Fibroblast of lung (primary cell): ENCODE measurements around the gene LBH. TPM values are rescaled to one million over a fixed set of nuclear protein-coding genes. Genes with fewer than 3 reads are reported as not detected.

Experiments used
- DNase-seq, 2 donors: peaks; one replicate each; pipeline versions ENCODE4 v3.0.0 to v3.0.0-alpha.2; 2010; ENCODE audit warnings: low read depth in 2 of 2
- H2AFZ ChIP-seq: 2 replicates; pipeline ENCODE4 v1.5.1; 2012; ENCODE audit warnings: low read length, control low read depth, inconsistent platforms
- H3K27ac ChIP-seq: 2 replicates; pipeline ENCODE4 v1.5.1; 2011; ENCODE audit warnings: low read length, control low read depth; ENCODE audit not compliant: insufficient read depth
- H3K27me3 ChIP-seq: 2 replicates; pipeline ENCODE4 v1.5.1; 2011; ENCODE audit warnings: mild to moderate bottlenecking, low read length; ENCODE audit not compliant: control insufficient read depth, insufficient read depth
- H3K36me3 ChIP-seq: 2 replicates; pipeline ENCODE4 v1.5.1; 2011; ENCODE audit warnings: low read length; ENCODE audit not compliant: control insufficient read depth, insufficient read depth
- H3K4me1 ChIP-seq: 2 replicates; pipeline ENCODE4 v1.5.1; 2011; ENCODE audit warnings: low read length; ENCODE audit not compliant: control insufficient read depth, insufficient read depth; ENCODE audit errors: extremely low read depth
- H3K4me2 ChIP-seq: 2 replicates; pipeline ENCODE4 v1.5.1; 2011; ENCODE audit warnings: low read length, control low read depth; ENCODE audit not compliant: insufficient read depth; ENCODE audit errors: extremely low read depth
- H3K4me3 ChIP-seq, 4 experiments: fragments of 200-600 bp in 1 of 4; sonication (generic) in 1 of 4; replicated peaks in 1 of 4; 2 replicates each; pipeline ENCODE4 v1.5.1; 2011 to 2016; ENCODE audit warnings: low read length in 4 of 4, low read depth in 3 of 4, mild to moderate bottlenecking in 3 of 4, control low read depth in 2 of 4, inconsistent platforms in 1 of 4, mixed read lengths in 1 of 4; ENCODE audit not compliant: insufficient read depth in 1 of 4; ENCODE audit errors: control extremely low read depth in 1 of 4
- H3K79me2 ChIP-seq: 2 replicates; pipeline ENCODE4 v1.5.1; 2012; ENCODE audit warnings: mild to moderate bottlenecking, low read length, inconsistent platforms; ENCODE audit not compliant: control insufficient read depth, insufficient read depth
- H3K9ac ChIP-seq: 2 replicates; pipeline ENCODE4 v1.5.1; 2011; ENCODE audit warnings: mild to moderate bottlenecking, low read length, control low read depth; ENCODE audit not compliant: insufficient read depth
- H3K9me3 ChIP-seq: 2 replicates; pipeline ENCODE4 v1.5.1; 2012; ENCODE audit warnings: low read depth, low read length; ENCODE audit not compliant: control insufficient read depth, insufficient read depth
- H4K20me1 ChIP-seq: 2 replicates; pipeline ENCODE4 v1.5.1; 2011; ENCODE audit warnings: low read length; ENCODE audit not compliant: control insufficient read depth, insufficient read depth; ENCODE audit errors: extremely low read depth
- EZH2 ChIP-seq: IDR thresholded peaks from 2 replicates; pipeline ENCODE4 v1.5.1; 2012; ENCODE audit warnings: low read length, control low read depth, mild to moderate bottlenecking; ENCODE audit errors: missing control alignments
- polyA plus RNA-seq, 2 donors: library from polyadenylated mRNA; depleted of rRNA in 1 of 2; stranded (reverse) in 1 of 2; unstranded in 1 of 2; fragments of >200 nt; gene quantifications; 2 replicates each; pipeline ENCODE4 v1.2.1, GENCODE V29; 2011 to 2012; ENCODE audit warnings: missing spikeins in 1 of 2
- total RNA-seq: library from RNA; depleted of rRNA; stranded (reverse); fragments of >200 nt; gene quantifications from 2 replicates; pipeline ENCODE4 v1.2.1, GENCODE V29; 2014
- TF ChIP-seq, protein P1 (sequence below), 2 donors: IDR thresholded peaks in 1 of 2; conservative IDR thresholded peaks in 1 of 2; 1 replicate in 1 of 2; 2 replicates in 1 of 2; pipeline ENCODE4 v1.5.1; 2011 to 2012; ENCODE audit warnings: low read length in 2 of 2, control low read depth in 1 of 2, inconsistent platforms in 1 of 2, low read depth in 1 of 2, mild to moderate bottlenecking in 1 of 2

LBH gene
- total and polyA plus RNA-seq, 2 donors (not counting 1 experiment from before 2014, with no cell fraction given): 604 to 926 TPM

DNA sequence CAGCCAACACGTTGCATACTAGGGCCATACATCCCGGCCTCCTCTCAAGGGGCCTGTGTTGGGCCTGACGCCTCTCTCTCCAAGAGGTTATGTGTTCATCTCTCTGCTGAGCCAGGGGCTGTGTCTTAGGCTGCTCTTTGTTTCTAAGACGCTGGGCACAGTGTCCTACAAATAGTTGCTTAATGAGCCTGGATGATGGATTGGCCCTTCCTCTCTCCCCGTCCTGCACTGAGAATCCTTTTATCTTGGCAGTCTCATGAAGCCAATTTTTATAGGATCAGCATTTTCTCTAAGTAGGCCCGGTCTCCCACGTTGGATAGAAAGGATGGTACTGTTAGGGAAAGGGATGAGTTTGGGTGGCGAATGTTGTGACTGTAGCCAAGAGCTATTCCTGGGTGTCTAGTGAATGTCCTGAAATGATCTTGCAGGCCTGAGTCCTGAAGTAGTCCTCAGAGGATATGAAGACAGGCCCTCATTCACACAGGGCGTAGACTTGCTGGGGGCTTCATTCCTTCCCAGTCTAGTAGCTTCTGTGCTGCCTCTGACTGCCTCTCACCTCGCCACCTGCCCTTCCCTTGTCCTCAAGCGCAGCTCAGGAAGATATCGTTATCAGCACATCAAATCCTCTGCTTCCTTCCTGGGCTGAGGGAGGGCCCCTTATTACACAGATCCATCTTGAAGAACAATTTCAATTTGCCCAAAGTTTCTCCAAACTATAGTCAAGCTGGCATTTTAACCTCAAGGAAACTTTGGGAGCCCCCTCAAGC lies 8.8 kb downstream of the LBH start:
- TF ChIP-seq, protein P1, sequence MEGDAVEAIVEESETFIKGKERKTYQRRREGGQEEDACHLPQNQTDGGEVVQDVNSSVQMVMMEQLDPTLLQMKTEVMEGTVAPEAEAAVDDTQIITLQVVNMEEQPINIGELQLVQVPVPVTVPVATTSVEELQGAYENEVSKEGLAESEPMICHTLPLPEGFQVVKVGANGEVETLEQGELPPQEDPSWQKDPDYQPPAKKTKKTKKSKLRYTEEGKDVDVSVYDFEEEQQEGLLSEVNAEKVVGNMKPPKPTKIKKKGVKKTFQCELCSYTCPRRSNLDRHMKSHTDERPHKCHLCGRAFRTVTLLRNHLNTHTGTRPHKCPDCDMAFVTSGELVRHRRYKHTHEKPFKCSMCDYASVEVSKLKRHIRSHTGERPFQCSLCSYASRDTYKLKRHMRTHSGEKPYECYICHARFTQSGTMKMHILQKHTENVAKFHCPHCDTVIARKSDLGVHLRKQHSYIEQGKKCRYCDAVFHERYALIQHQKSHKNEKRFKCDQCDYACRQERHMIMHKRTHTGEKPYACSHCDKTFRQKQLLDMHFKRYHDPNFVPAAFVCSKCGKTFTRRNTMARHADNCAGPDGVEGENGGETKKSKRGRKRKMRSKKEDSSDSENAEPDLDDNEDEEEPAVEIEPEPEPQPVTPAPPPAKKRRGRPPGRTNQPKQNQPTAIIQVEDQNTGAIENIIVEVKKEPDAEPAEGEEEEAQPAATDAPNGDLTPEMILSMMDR (conservative IDR thresholded peaks at IDR 0.05 in 1 of 2, IDR thresholded peaks at IDR 0.05 in 1 of 2; ENCODE audit: low read depth in 1 of 2, low read length in 2 of 2): no peak
- Histone ChIP-seq H3K9me3 (no peaks in the 10 kb centered on the region), H3K36me3 (peaks cover 28% of the 10 kb centered on the region), H3K27ac (peak overlapping the region; percentile 63), H2AFZ (no peak overlapping the region), H4K20me1 (peaks cover 1% of the 10 kb centered on the region), H3K79me2 (peaks cover 66% of the 10 kb centered on the region), H3K27me3 (no peaks in the 10 kb centered on the region), H3K4me1 (peaks cover 35% of the 10 kb centered on the region), H3K4me3 (peak overlapping the region in 1 of 4 experiments; percentile 28), H3K4me2 (peak overlapping the region; percentile 55), H3K9ac (no peak overlapping the region)
- DNase-seq: peak; percentile 17 to 29

DNA sequence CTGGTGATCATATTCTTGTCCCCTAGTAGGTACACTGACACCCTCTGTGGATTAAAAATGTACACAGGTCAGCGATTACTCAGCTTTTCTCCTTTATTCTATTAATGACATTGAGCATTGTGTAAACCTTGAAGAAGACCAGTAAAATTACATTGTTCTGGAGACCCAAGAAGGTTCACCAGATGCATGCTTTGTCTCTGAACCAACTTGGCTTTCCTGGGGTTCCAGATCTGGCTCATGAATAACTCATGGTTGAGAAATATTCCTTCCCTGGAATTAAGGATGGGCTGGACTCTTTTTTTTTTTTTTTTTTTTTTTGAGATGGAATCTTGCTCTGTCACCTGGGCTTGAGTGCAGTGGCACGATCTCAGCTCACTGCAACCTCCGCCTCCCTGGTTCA lies 11.9 kb downstream of the LBH start:
- Histone ChIP-seq H3K4me3 (no peak overlapping the region), H3K27me3 (no peaks in the 10 kb centered on the region), H4K20me1 (peaks cover 1% of the 10 kb centered on the region), H3K9ac (no peak overlapping the region), H2AFZ (no peak overlapping the region), H3K4me1 (peaks cover 23% of the 10 kb centered on the region), H3K36me3 (peaks cover 13% of the 10 kb centered on the region), H3K79me2 (peaks cover 61% of the 10 kb centered on the region), H3K4me2 (no peak overlapping the region), H3K27ac (no peak overlapping the region), H3K9me3 (no peaks in the 10 kb centered on the region)
- no peak for TF ChIP-seq EZH2
- DNase-seq: no peak

DNA sequence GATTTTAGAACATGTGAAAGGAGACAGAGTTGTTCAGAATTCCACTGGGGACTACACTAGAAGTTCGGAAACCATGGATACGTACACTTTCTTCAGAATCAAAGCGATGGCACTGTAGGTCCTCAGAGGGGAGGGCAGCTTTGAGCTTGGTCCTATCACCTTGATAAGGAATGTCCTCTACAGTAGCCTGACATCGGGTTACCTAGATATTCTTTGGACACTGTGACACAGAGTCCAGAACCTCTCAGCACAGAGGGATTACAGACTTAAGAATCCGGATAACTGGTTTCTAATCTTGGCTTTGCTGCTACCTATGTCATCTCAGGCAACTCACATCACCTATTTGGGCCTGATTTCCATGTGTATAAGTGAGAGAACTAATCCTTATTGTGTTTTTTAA lies 14.0 kb downstream of the LBH start:
- no peak overlapping the region for H3K9ac ChIP-seq
- H4K20me1 ChIP-seq: no peaks in the 10 kb centered on the region
- TF ChIP-seq, protein P1 (conservative IDR thresholded peaks at IDR 0.05 in 1 of 2, IDR thresholded peaks at IDR 0.05 in 1 of 2; ENCODE audit: low read depth in 1 of 2, low read length in 2 of 2): no peak
- no peak for TF ChIP-seq EZH2

More for the DNA sequence above, 14.0 kb downstream of the LBH start:
- DNase-seq: no peak
- peaks cover 18% of the 10 kb centered on the region for H3K4me1 ChIP-seq
- H3K36me3 ChIP-seq: peaks cover 8% of the 10 kb centered on the region
- no peaks in the 10 kb centered on the region for H3K27me3 ChIP-seq
- H3K27ac ChIP-seq: no peak overlapping the region
- no peak overlapping the region for H3K4me2 ChIP-seq
- H2AFZ ChIP-seq: no peak overlapping the region
- H3K79me2 ChIP-seq: peaks cover 68% of the 10 kb centered on the region
- no peak overlapping the region for H3K4me3 ChIP-seq
- H3K9me3 ChIP-seq: no peaks in the 10 kb centered on the region
